WTC11 (cell line): ENCODE data around the gene CCDC92. TPM values are rescaled to one million over a fixed set of nuclear protein-coding genes. Genes with fewer than 3 reads are reported as not detected.

Experiments used
- ATAC-seq: fragments of 200-7000 bp; cut with Tn5 transposase; 2 replicates; pipeline ENCODE4 v1.10.0; 2021; ENCODE audit warnings: mild to moderate bottlenecking, moderate library complexity
- CTCF ChIA-PET: fragments of 300-600 bp; sonication (Branson Sonifier 250); formaldehyde crosslinking; loops from one replicate; lab custom pipeline; 2021; ENCODE audit warnings: antibody characterized with exemption; lab: Charles Lee
- POLR2A ChIA-PET: fragments of 350-600 bp; sonication (Branson Sonifier 250); formaldehyde crosslinking; loops from one replicate; lab custom pipeline; 2021; ENCODE audit warnings: antibody characterized with exemption; lab: Charles Lee
- DNase-seq: peaks from one replicate; pipeline ENCODE4 v3.0.0; 2021; ENCODE audit warnings: low spot score
- H3K27ac Mint-ChIP-seq: 2 replicates; pipeline ENCODE4 v1.8.0; 2021; ENCODE audit warnings: mixed read lengths
- H3K27me3 Mint-ChIP-seq: 2 replicates; pipeline ENCODE4 v1.8.0; 2021; ENCODE audit warnings: low read depth, mild to moderate bottlenecking, moderate library complexity, mixed read lengths
- H3K36me3 Mint-ChIP-seq: 2 replicates; pipeline ENCODE4 v1.8.0; 2021; ENCODE audit warnings: mixed read lengths
- H3K4me1 Mint-ChIP-seq: 2 replicates; pipeline ENCODE4 v1.8.0; 2022; ENCODE audit warnings: mixed read lengths
- H3K4me3 Mint-ChIP-seq: 2 replicates; pipeline ENCODE4 v1.8.0; 2021; ENCODE audit warnings: mild to moderate bottlenecking, moderate library complexity, mixed read lengths
- H3K9me3 Mint-ChIP-seq: 2 replicates; pipeline ENCODE4 v1.8.0; 2021; ENCODE audit warnings: mixed read lengths
- AR ChIP-seq: fragments of 250-450 bp; sonication (Bioruptor Pico); IDR thresholded peaks from 2 replicates; pipeline ENCODE4 v1.9.0; 2021; ENCODE audit warnings: mild to moderate bottlenecking
- ATF6 ChIP-seq: sonication (generic); formaldehyde crosslinking; IDR thresholded peaks from 2 replicates; pipeline ENCODE4 v1.8.1; 2023; ENCODE audit warnings: mild to moderate bottlenecking, missing genetic modification reagents
- E2F5 ChIP-seq: sonication (generic); formaldehyde crosslinking; IDR thresholded peaks from 2 replicates; pipeline ENCODE4 v1.8.1; 2022; ENCODE audit warnings: mild to moderate bottlenecking, moderate library complexity, missing genetic modification reagents
- ELF4 ChIP-seq: sonication (generic); formaldehyde crosslinking; IDR thresholded peaks from 2 replicates; pipeline ENCODE4 v1.8.1; 2022; ENCODE audit warnings: low read depth, mild to moderate bottlenecking, moderate library complexity, missing genetic modification reagents
- EMX1 ChIP-seq: fragments of 250-450 bp; sonication (Bioruptor Pico); IDR thresholded peaks from 2 replicates; pipeline ENCODE4 v1.8.0; 2021; ENCODE audit warnings: mild to moderate bottlenecking
- IRF2 ChIP-seq: sonication (generic); formaldehyde crosslinking; IDR thresholded peaks from 2 replicates; pipeline ENCODE4 v1.8.0; 2022; ENCODE audit warnings: low read depth, missing genetic modification reagents, borderline replicate concordance
- KAT7 ChIP-seq: sonication (generic); formaldehyde crosslinking; IDR thresholded peaks from 2 replicates; pipeline ENCODE4 v1.8.1; 2023; ENCODE audit warnings: missing genetic modification reagents, mild to moderate bottlenecking, borderline replicate concordance
- NR2C2 ChIP-seq: sonication (generic); formaldehyde crosslinking; IDR thresholded peaks from 2 replicates; pipeline ENCODE4 v1.8.0; 2022; ENCODE audit warnings: mild to moderate bottlenecking, missing genetic modification reagents
- NR3C1 ChIP-seq: sonication (generic); formaldehyde crosslinking; conservative IDR thresholded peaks from 2 replicates; pipeline ENCODE4 v1.8.1; 2023; ENCODE audit warnings: low read depth, mild to moderate bottlenecking, missing genetic modification reagents
- OVOL2 ChIP-seq: fragments of 250-450 bp; sonication (Bioruptor Pico); IDR thresholded peaks from 2 replicates; pipeline ENCODE4 v1.9.0; 2021; ENCODE audit warnings: mild to moderate bottlenecking, borderline replicate concordance
- PRRX2 ChIP-seq: fragments of 250-450 bp; sonication (Bioruptor Pico); IDR thresholded peaks from 2 replicates; pipeline ENCODE4 v1.8.0; 2021; ENCODE audit warnings: mild to moderate bottlenecking
- ZNF232 ChIP-seq: sonication (generic); formaldehyde crosslinking; IDR thresholded peaks from 2 replicates; pipeline ENCODE4 v1.8.0; 2022; ENCODE audit warnings: mild to moderate bottlenecking, missing genetic modification reagents
- ZNF263 ChIP-seq: sonication (generic); formaldehyde crosslinking; IDR thresholded peaks from 2 replicates; pipeline ENCODE4 v1.8.1; 2022; ENCODE audit warnings: low read depth, mild to moderate bottlenecking, moderate library complexity, missing genetic modification reagents
- ZNF281 ChIP-seq: sonication (generic); formaldehyde crosslinking; IDR thresholded peaks from 2 replicates; pipeline ENCODE4 v1.8.0; 2023; ENCODE audit warnings: mild to moderate bottlenecking, missing genetic modification reagents
- total RNA-seq: library from RNA; stranded (reverse); gene quantifications from 3 replicates; pipeline ENCODE4 v1.2.3, GENCODE V29; 2021

CCDC92 gene
- total RNA-seq, 1 experiment from 2014 or later: 2.7 TPM

GRCh38 chr12:123893276-123893675, 79.4 kb downstream of the CCDC92 start:
- 0 out of 2 replicates have a peak, but pooled peaks cover under 1% of the 10 kb centered on the region for H3K27me3 Mint-ChIP-seq
- POLR2A ChIA-PET: no interaction called here
- ATAC-seq: no peak
- H3K9me3 Mint-ChIP-seq: peaks cover 5% of the 10 kb centered on the region; the same call in 1 of the 2 replicates
- TF ChIP-seq ZNF263 (CRISPR knock-in tag): no peak
- H3K4me3 Mint-ChIP-seq: no peak overlapping the region
- CTCF ChIA-PET: no interaction called here
- no peaks in the 10 kb centered on the region for H3K36me3 Mint-ChIP-seq
- DNase-seq: no peak
- no peak overlapping the region for H3K27ac Mint-ChIP-seq
- peaks cover 12% of the 10 kb centered on the region for H3K4me1 Mint-ChIP-seq

GRCh38 chr12:123892853-123893252, 79.8 kb downstream of the CCDC92 start:
- CTCF ChIA-PET: interaction anchor here (1.0 to 1.1 kb wide), 2 partner anchors 8 to 80 kb away, joined by 3 read pairs; partner anchors contain the start of genes CCDC92 and ZNF664
- peaks cover 3% of the 10 kb centered on the region; the same call in 1 of the 2 replicates for H3K9me3 Mint-ChIP-seq

More at GRCh38 chr12:123892853-123893252, 79.8 kb downstream of the CCDC92 start:
- DNase-seq (no peak), ATAC-seq (no peak)
- Mint-ChIP-seq H3K36me3 (no peaks in the 10 kb centered on the region), H3K27ac (no peak overlapping the region), H3K4me3 (no peak overlapping the region), H3K4me1 (peaks cover 12% of the 10 kb centered on the region), H3K27me3 (no peaks in the 10 kb centered on the region)
- POLR2A ChIA-PET: no interaction called here
- TF ChIP-seq ZNF232 (CRISPR knock-in tag): no peak
- TF ChIP-seq EMX1: no peak
- no peak for TF ChIP-seq OVOL2
- TF ChIP-seq PRRX2 (CRISPR knock-in tag): no peak
- no peak for TF ChIP-seq E2F5 (CRISPR knock-in tag)
- TF ChIP-seq KAT7 (CRISPR knock-in tag): no peak
- no peak for TF ChIP-seq IRF2
- no peak for TF ChIP-seq AR (CRISPR knock-in tag)
- TF ChIP-seq ELF4 (CRISPR knock-in tag): no peak
- TF ChIP-seq NR3C1 (CRISPR knock-in tag): no peak
- no peak for TF ChIP-seq ATF6 (CRISPR knock-in tag)
- TF ChIP-seq NR2C2 (CRISPR knock-in tag): no peak
- TF ChIP-seq ZNF281: no peak
